Stimulated activated naive B cell treated with anti-CD40 and anti-IgM and Interleukin-4, amounts not matched to agents 10 μg/mL and 1 μg/mL and 100 μg/mL, for 72 hours (primary cell): ENCODE data around the gene ZNF451.
"Not testable (repeated sequence)": the region's sequence is repeated elsewhere in the genome, so short reads cannot be mapped to it uniquely, and the experiment has no call there.

Source experiments
- ATAC-seq, 2 donors: fragments of 150-1000 bp; cut with Tn5 transposase; replicated peaks; 2 replicates each; pipeline ENCODE4 v1.10.0; 2021; ENCODE audit warnings: moderate library complexity in 1 of 2
- DNase-seq: peaks from one replicate; pipeline ENCODE4 v3.0.0; 2021
- H3K27ac Mint-ChIP-seq: one replicate; pipeline ENCODE4 v1.8.0; 2022; ENCODE audit warnings: mild to moderate bottlenecking, mixed read lengths
- H3K27me3 Mint-ChIP-seq, 2 donors: one replicate each; pipeline ENCODE4 v1.8.0; 2022; ENCODE audit warnings: mixed read lengths in 2 of 2
- H3K36me3 Mint-ChIP-seq, 2 donors: one replicate each; pipeline ENCODE4 v1.8.0; 2022; ENCODE audit warnings: mixed read lengths in 2 of 2, mild to moderate bottlenecking in 1 of 2
- H3K4me1 Mint-ChIP-seq, 2 donors: one replicate each; pipeline ENCODE4 v1.8.0; 2022; ENCODE audit warnings: mixed read lengths in 2 of 2, mild to moderate bottlenecking in 1 of 2
- H3K4me3 Mint-ChIP-seq, 2 donors: one replicate each; pipeline ENCODE4 v1.8.0; 2022; ENCODE audit warnings: mild to moderate bottlenecking in 2 of 2, mixed read lengths in 2 of 2, moderate library complexity in 1 of 2
- H3K9me3 Mint-ChIP-seq, 2 donors: one replicate each; pipeline ENCODE4 v1.8.0; 2022; ENCODE audit warnings: mixed read lengths in 2 of 2, mild to moderate bottlenecking in 1 of 2

Gene ZNF451

GRCh38 chr6:57089687-57090457 is at the start of gene ZNF451:
Gene ZNF451, plus strand, starts transcription at chr6:57090188. Its CDS starts 66 bp downstream, at chr6:57090254.
- peak within 1 kb of the TSS; percentile 89 for H3K27ac Mint-ChIP-seq
- DNase-seq: peak; percentile 96
- no peaks in the 10 kb centered on the region for H3K9me3 Mint-ChIP-seq
- H3K4me3 Mint-ChIP-seq: peak within 1 kb of the TSS; percentile 83 to 85
- H3K27me3 Mint-ChIP-seq: no peaks in the 10 kb centered on the region
- H3K36me3 Mint-ChIP-seq: peaks cover 12 to 15% of the 10 kb centered on the region in 2 donors
- H3K4me1 Mint-ChIP-seq: peaks cover 16 to 30% of the 10 kb centered on the region in 2 donors
- peak; percentile 94 to 96 for ATAC-seq

- not testable (repeated sequence) for H3K27ac Mint-ChIP-seq, ATAC-seq, DNase-seq, H3K9me3 Mint-ChIP-seq, H3K4me3 Mint-ChIP-seq
- peaks cover 7 to 10% of the 10 kb centered on the region in 2 donors for H3K36me3 Mint-ChIP-seq
- H3K27me3 Mint-ChIP-seq: peaks cover 18 to 40% of the 10 kb centered on the region in 2 donors
- peaks cover 9 to 11% of the 10 kb centered on the region in 2 donors for H3K4me1 Mint-ChIP-seq
These were observed 45.9 kb upstream of the ZNF451 start for GRCh38 chr6:57044061-57044460.

- Mint-ChIP-seq H3K27me3 (peaks cover 16 to 40% of the 10 kb centered on the region in 2 donors), H3K36me3 (peaks cover 7 to 10% of the 10 kb centered on the region in 2 donors), H3K4me3 (no peak overlapping the region), H3K27ac (no peak overlapping the region), H3K9me3 (peaks cover 0 to 6% of the 10 kb centered on the region in 2 donors), H3K4me1 (peaks cover 9 to 16% of the 10 kb centered on the region in 2 donors)
- ATAC-seq (no peak), DNase-seq (no peak)
These were observed 45.4 kb upstream of the ZNF451 start for GRCh38 chr6:57044568-57044967.

GRCh38 chr6:57046332-57047256 is 43.4 kb upstream of the ZNF451 start, which contains the start of gene KIAA1586:
Gene KIAA1586, plus strand, starts transcription at chr6:57046693. Its CDS starts 63 bp downstream, at chr6:57046756.
- peak within 1 kb of the TSS; percentile 96 for H3K27ac Mint-ChIP-seq
- ATAC-seq (peak; percentile 93 to 95), DNase-seq (peak; percentile 73)
- H3K4me3 Mint-ChIP-seq: peak within 1 kb of the TSS; percentile 96 to 97
- H3K36me3 Mint-ChIP-seq: peaks cover 14 to 16% of the 10 kb centered on the region in 2 donors
- H3K4me1 Mint-ChIP-seq: peaks cover 9 to 19% of the 10 kb centered on the region in 2 donors
- H3K9me3 Mint-ChIP-seq: not testable (repeated sequence)
- H3K27me3 Mint-ChIP-seq: peaks cover 8 to 27% of the 10 kb centered on the region in 2 donors

- peaks cover 2 to 21% of the 10 kb centered on the region in 2 donors for H3K27me3 Mint-ChIP-seq
These were observed 42.8 kb upstream of the ZNF451 start for GRCh38 chr6:57047257-57047585.

GRCh38 chr6:57047859-57048258 is 42.1 kb upstream of the ZNF451 start:
- Mint-ChIP-seq H3K27me3 (peaks cover 0 to 19% of the 10 kb centered on the region in 2 donors), H3K4me1 (peaks cover 9 to 19% of the 10 kb centered on the region in 2 donors), H3K4me3 (peak overlapping the region; percentile 12 to 33), H3K36me3 (peaks cover 17 to 19% of the 10 kb centered on the region in 2 donors)
- not testable (repeated sequence) for ATAC-seq, DNase-seq, H3K9me3 Mint-ChIP-seq, H3K27ac Mint-ChIP-seq

More at GRCh38 chr6:57047257-57047585, 42.8 kb upstream of the ZNF451 start:
- Mint-ChIP-seq H3K4me1 (peaks cover 9 to 19% of the 10 kb centered on the region in 2 donors), H3K36me3 (peaks cover 14 to 16% of the 10 kb centered on the region in 2 donors)
- peak; percentile 28 to 33 for ATAC-seq
- not testable (repeated sequence) for H3K9me3 Mint-ChIP-seq, H3K27ac Mint-ChIP-seq, H3K4me3 Mint-ChIP-seq, DNase-seq

GRCh38 chr6:57048577-57048976 is 41.4 kb upstream of the ZNF451 start:
- Mint-ChIP-seq H3K4me3 (no peak overlapping the region), H3K27me3 (peaks cover 0 to 13% of the 10 kb centered on the region in 2 donors), H3K9me3 (peaks cover 0 to 3% of the 10 kb centered on the region in 2 donors), H3K27ac (no peak overlapping the region), H3K4me1 (peaks cover 9 to 19% of the 10 kb centered on the region in 2 donors), H3K36me3 (peaks cover 17 to 25% of the 10 kb centered on the region in 2 donors)
- no peak for ATAC-seq
- DNase-seq: no peak

- ATAC-seq: no peak
- Mint-ChIP-seq H3K27me3 (no peaks in the 10 kb centered on the region), H3K36me3 (peaks cover 11 to 22% of the 10 kb centered on the region in 2 donors), H3K27ac (no peak overlapping the region), H3K9me3 (no peaks in the 10 kb centered on the region), H3K4me3 (no peak overlapping the region), H3K4me1 (peaks cover 5 to 9% of the 10 kb centered on the region in 2 donors)
- DNase-seq: no peak
These were observed 26.1 kb upstream of the ZNF451 start for GRCh38 chr6:57063847-57064246.

GRCh38 chr6:57064809-57065208 is 25.2 kb upstream of the ZNF451 start:
- H3K4me1 Mint-ChIP-seq: peaks cover 5 to 9% of the 10 kb centered on the region in 2 donors

GRCh38 chr6:57068061-57068460 is 21.9 kb upstream of the ZNF451 start:
- no peaks in the 10 kb centered on the region for H3K27me3 Mint-ChIP-seq
- H3K27ac Mint-ChIP-seq: no peak overlapping the region
- DNase-seq (no peak), ATAC-seq (no peak)
- no peaks in the 10 kb centered on the region for H3K9me3 Mint-ChIP-seq
- H3K36me3 Mint-ChIP-seq: peaks cover 7 to 10% of the 10 kb centered on the region in 2 donors
- H3K4me3 Mint-ChIP-seq: no peak overlapping the region
- H3K4me1 Mint-ChIP-seq: peaks cover 5 to 9% of the 10 kb centered on the region in 2 donors

More at GRCh38 chr6:57064809-57065208, 25.2 kb upstream of the ZNF451 start:
- no peak overlapping the region for H3K4me3 Mint-ChIP-seq
- H3K9me3 Mint-ChIP-seq: no peaks in the 10 kb centered on the region
- H3K27ac Mint-ChIP-seq: no peak overlapping the region
- no peak for DNase-seq
- peaks cover 12 to 19% of the 10 kb centered on the region in 2 donors for H3K36me3 Mint-ChIP-seq
- no peaks in the 10 kb centered on the region for H3K27me3 Mint-ChIP-seq
- no peak for ATAC-seq

- ATAC-seq: no peak
- no peak overlapping the region for H3K4me3 Mint-ChIP-seq
These were observed 20.8 kb upstream of the ZNF451 start for GRCh38 chr6:57069228-57069627.

GRCh38 chr6:57069920-57070331 is 20.1 kb upstream of the ZNF451 start:
- ATAC-seq: no peak
- H3K27me3 Mint-ChIP-seq: no peaks in the 10 kb centered on the region
- no peak overlapping the region for H3K4me3 Mint-ChIP-seq
- no peak for DNase-seq
- peaks cover 8 to 14% of the 10 kb centered on the region in 2 donors for H3K36me3 Mint-ChIP-seq
- H3K9me3 Mint-ChIP-seq: peaks cover 0 to under 1% of the 10 kb centered on the region in 2 donors
- H3K27ac Mint-ChIP-seq: no peak overlapping the region
- peaks cover 2 to 5% of the 10 kb centered on the region in 2 donors for H3K4me1 Mint-ChIP-seq

More at GRCh38 chr6:57069228-57069627, 20.8 kb upstream of the ZNF451 start:
- H3K9me3 Mint-ChIP-seq: no peaks in the 10 kb centered on the region
- no peak for DNase-seq
- no peak overlapping the region for H3K27ac Mint-ChIP-seq
- H3K36me3 Mint-ChIP-seq: peaks cover 7 to 16% of the 10 kb centered on the region in 2 donors
- no peaks in the 10 kb centered on the region for H3K27me3 Mint-ChIP-seq
- peaks cover 5 to 9% of the 10 kb centered on the region in 2 donors for H3K4me1 Mint-ChIP-seq

- Mint-ChIP-seq H3K27ac (no peak overlapping the region), H3K9me3 (peaks cover 0 to 1% of the 10 kb centered on the region in 2 donors), H3K27me3 (no peaks in the 10 kb centered on the region), H3K4me3 (no peak overlapping the region), H3K36me3 (peaks cover 10 to 13% of the 10 kb centered on the region in 2 donors), H3K4me1 (no peaks in the 10 kb centered on the region)
- ATAC-seq (no peak), DNase-seq (no peak)
These were observed 17.9 kb upstream of the ZNF451 start for GRCh38 chr6:57072108-57072507.

GRCh38 chr6:57074383-57074782 is 15.6 kb upstream of the ZNF451 start:
- ATAC-seq (no peak), DNase-seq (no peak)
- no peaks in the 10 kb centered on the region for H3K27me3 Mint-ChIP-seq
- peaks cover 7 to 10% of the 10 kb centered on the region in 2 donors for H3K36me3 Mint-ChIP-seq
- H3K4me3 Mint-ChIP-seq: no peak overlapping the region
- no peaks in the 10 kb centered on the region for H3K4me1 Mint-ChIP-seq
- H3K9me3 Mint-ChIP-seq: peaks cover 0 to 1% of the 10 kb centered on the region in 2 donors
- H3K27ac Mint-ChIP-seq: no peak overlapping the region
